ENCODE results near the gene HOXD9. TPM values are rescaled to one million over a fixed set of nuclear protein-coding genes. Genes with fewer than 3 reads are reported as not detected.

The HOXD9 gene
- total and polyA plus RNA-seq, 2 of the 8 experiments (the other 6 are each of a cell fraction or from before 2014, with no cell fraction given), result not detected

DNA sequence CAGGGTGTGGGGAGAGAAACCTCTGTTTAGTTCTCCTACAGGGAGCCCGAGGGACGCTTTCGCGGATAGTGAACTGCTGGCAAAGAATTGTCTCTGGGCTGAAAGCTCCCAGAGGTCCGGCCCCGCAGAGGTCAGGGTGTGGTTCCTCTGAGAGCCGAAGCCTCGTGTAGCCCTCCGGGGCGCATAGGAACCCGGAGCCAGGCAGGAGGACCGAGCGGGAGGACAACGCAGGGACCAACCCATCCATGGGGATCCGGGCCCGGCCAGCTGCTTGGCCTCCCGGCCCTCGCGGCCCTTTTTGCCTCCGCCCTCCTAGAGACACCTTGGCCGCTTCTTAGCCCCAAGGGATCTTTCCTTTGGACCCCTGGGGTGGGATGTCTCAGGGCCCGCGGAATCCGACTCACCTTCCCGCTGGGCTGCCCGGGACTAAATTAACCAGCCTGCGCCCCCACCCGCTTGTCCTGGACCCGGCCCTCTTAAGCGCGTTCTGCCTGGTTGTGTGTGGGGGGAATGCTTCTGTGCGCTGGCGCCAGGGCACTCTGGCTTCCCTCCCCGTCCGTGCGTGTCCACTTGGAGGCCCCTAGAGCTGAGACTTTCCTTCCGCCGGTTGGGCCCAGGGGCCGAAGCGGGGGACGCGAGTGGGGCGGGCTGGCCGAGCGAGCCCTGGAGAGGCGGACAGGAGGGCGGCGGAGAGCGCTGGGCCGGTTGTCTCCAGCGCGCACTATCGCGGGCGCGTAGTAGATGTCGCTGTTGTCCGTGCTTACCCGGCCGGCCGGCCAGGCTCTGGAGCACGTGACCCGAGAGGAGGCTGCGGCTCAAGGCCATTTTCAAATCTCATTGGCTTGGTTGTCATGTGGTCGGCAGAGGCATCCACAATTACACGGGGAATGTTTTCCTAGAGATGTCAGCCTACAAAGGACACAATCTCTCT lies 6.4 kb upstream of the HOXD9 start, which contains the start of gene HOXD10:
Gene HOXD10, plus strand, starts transcription at position 896 of the 931 bp plus-strand sequence. CDS start 56 bp downstream, outside the sequence.
- FAIRE-seq (no peak), DNase-seq (ENCODE audit: low read depth in 1 of 2, low spot score in 2 of 2) (peak in 1 of 2 experiments; percentile 82)
- H3K23me2 ChIP-seq (ENCODE audit: low read depth, low read length), result no peaks in the 10 kb centered on the region; the same call in 1 of the 2 replicates
- peak within 1 kb of the TSS; percentile 37 to 60 for H3K4me2 ChIP-seq (ENCODE audit: insufficient read depth in 1 of 2, low read depth in 2 of 2, low read length in 2 of 2)
- H3K56ac ChIP-seq (replicated peaks; ENCODE audit: insufficient read length, low read depth, low read length), result no peak within 1 kb of the TSS
- H4K8ac ChIP-seq (ENCODE audit: extremely low read depth, insufficient read depth, low read length), result no peak within 1 kb of the TSS; the same call in 1 of the 2 replicates
- H3K79me1 ChIP-seq (ENCODE audit: low read depth, low read length), result no peaks in the 10 kb centered on the region
- H3K14ac ChIP-seq (ENCODE audit: insufficient read length), result no peak within 1 kb of the TSS
- H3K36me3 ChIP-seq (ENCODE audit: control insufficient read depth in 2 of 4, insufficient read depth in 4 of 4, low read length in 3 of 4), result peaks cover 0 to 13% (median 0%) of the 10 kb centered on the region in 4 experiments; a peak in 1 of 8 replicates
- H2BK12ac ChIP-seq (ENCODE audit: low read depth, low read length), result no peak within 1 kb of the TSS
- POLR2A ChIA-PET (ENCODE audit: partially characterized antibody), result no interaction called here
- H4K5ac ChIP-seq (ENCODE audit: insufficient read length, low read depth, low read length), result no peak within 1 kb of the TSS
- CTCF ChIA-PET (ENCODE audit: partially characterized antibody), result interaction anchor here (0.8 to 5.1 kb wide), 6 partner anchors 11 to 45 kb away, joined by 3 to 19 read pairs (median 5); no protein-coding TSS in a partner anchor
- peak within 1 kb of the TSS in 3 of 4 experiments; percentile 6 to 44 (median 23); a peak in 3 of 8 replicates for H3K4me3 ChIP-seq (ENCODE audit: extremely low read depth in 1 of 4, insufficient read depth in 2 of 4, low read depth in 3 of 4, low read length in 4 of 4)
- peaks cover 0 to 16% of the 10 kb centered on the region in 2 experiments; a peak in 2 of 4 replicates for H3K9me3 ChIP-seq (ENCODE audit: insufficient read depth in 2 of 2, low read depth in 1 of 2, low read length in 1 of 2)
- peaks cover 92 to 100% (median 99%) of the 10 kb centered on the region in 4 experiments for H3K27me3 ChIP-seq (replicated peaks in 1 of 4; ENCODE audit: control insufficient read depth in 3 of 4, extremely low read depth in 1 of 4, insufficient read depth in 3 of 4, low read length in 3 of 4)
- peaks cover 0 to 5% (median under 1%) of the 10 kb centered on the region in 4 experiments; a peak in 4 of 7 replicates for H3K4me1 ChIP-seq (replicated peaks in 1 of 4; ENCODE audit: control insufficient read depth in 3 of 4, insufficient read depth in 4 of 4, low read length in 3 of 4)
- H3K23ac ChIP-seq (ENCODE audit: insufficient read length), result no peak within 1 kb of the TSS
- no peak within 1 kb of the TSS for H2AFZ ChIP-seq (ENCODE audit: low read length)
- no peak within 1 kb of the TSS for H4K91ac ChIP-seq (replicated peaks; ENCODE audit: insufficient read length, low read length)
- H3K18ac ChIP-seq (ENCODE audit: extremely low read depth, low read length), result no peak within 1 kb of the TSS; the same call in 1 of the 2 replicates
- no peak within 1 kb of the TSS for H2AK5ac ChIP-seq (ENCODE audit: low read depth, low read length)
- H3K9ac ChIP-seq (replicated peaks in 1 of 4; ENCODE audit: extremely low read depth in 1 of 4, low read depth in 3 of 4, low read length in 3 of 4), result no peak within 1 kb of the TSS
- no peak within 1 kb of the TSS for H3K4ac ChIP-seq (replicated peaks; ENCODE audit: insufficient read length, low read depth, low read length)
- no peak within 1 kb of the TSS for H2BK20ac ChIP-seq (ENCODE audit: low read length)
- no peak within 1 kb of the TSS for H2BK15ac ChIP-seq (ENCODE audit: low read length)
- H3K27ac ChIP-seq (ENCODE audit: low read depth, low read length), result no peak within 1 kb of the TSS
- WGBS, 2 experiments (ENCODE audit: extremely low coverage in 1 of 2, insufficient coverage in 1 of 2, insufficient read length in 1 of 2, insufficient replicate concordance in 2 of 2, low coverage in 1 of 2, low lambda C conversion rate in 2 of 2, missing lambda C conversion rate in 1 of 2), result 7% methylated on average over 56 of the region's 66 CpGs; no CpG with 5 or more reads in 1 of the 2 experiments
- peaks cover 21 to 34% of the 10 kb centered on the region in 2 experiments for H4K20me1 ChIP-seq (replicated peaks in 1 of 2; ENCODE audit: control insufficient read depth in 1 of 2, insufficient read depth in 2 of 2, low read length in 2 of 2)
- no peak within 1 kb of the TSS for H2BK5ac ChIP-seq (ENCODE audit: low read depth, low read length)
- no peaks in the 10 kb centered on the region for H3K79me2 ChIP-seq (ENCODE audit: control insufficient read depth in 1 of 2, insufficient read depth in 2 of 2, low read length in 2 of 2)
- H2BK120ac ChIP-seq (replicated peaks; ENCODE audit: low read depth, low read length), result no peak within 1 kb of the TSS
- no peak for TF ChIP-seq SP2 (IDR thresholded peaks at IDR 0.05; ENCODE audit: low read length)
- TF ChIP-seq, protein P1, sequence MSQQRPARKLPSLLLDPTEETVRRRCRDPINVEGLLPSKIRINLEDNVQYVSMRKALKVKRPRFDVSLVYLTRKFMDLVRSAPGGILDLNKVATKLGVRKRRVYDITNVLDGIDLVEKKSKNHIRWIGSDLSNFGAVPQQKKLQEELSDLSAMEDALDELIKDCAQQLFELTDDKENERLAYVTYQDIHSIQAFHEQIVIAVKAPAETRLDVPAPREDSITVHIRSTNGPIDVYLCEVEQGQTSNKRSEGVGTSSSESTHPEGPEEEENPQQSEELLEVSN (IDR thresholded peaks at IDR 0.05), result peak; percentile 63
- TF ChIP-seq, protein P2, sequence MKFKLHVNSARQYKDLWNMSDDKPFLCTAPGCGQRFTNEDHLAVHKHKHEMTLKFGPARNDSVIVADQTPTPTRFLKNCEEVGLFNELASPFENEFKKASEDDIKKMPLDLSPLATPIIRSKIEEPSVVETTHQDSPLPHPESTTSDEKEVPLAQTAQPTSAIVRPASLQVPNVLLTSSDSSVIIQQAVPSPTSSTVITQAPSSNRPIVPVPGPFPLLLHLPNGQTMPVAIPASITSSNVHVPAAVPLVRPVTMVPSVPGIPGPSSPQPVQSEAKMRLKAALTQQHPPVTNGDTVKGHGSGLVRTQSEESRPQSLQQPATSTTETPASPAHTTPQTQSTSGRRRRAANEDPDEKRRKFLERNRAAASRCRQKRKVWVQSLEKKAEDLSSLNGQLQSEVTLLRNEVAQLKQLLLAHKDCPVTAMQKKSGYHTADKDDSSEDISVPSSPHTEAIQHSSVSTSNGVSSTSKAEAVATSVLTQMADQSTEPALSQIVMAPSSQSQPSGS (IDR thresholded peaks at IDR 0.05; ENCODE audit: low read length), result no peak
- peak; percentile 17; the same call in 1 of the 2 replicates for TF ChIP-seq CBX8 (IDR thresholded peaks at IDR 0.05; ENCODE audit: borderline replicate concordance, low read depth, low read length)
- TF ChIP-seq EGR1 (IDR thresholded peaks at IDR 0.05; ENCODE audit: borderline replicate concordance, low read depth, low read length), result no peak
- TF ChIP-seq CREB1 (IDR thresholded peaks at IDR 0.05), result peak; percentile 70
- TF ChIP-seq ASH2L (IDR thresholded peaks at IDR 0.05; ENCODE audit: low read length), result peak; percentile 29
- peak; percentile 86 for TF ChIP-seq EZH2 (IDR thresholded peaks at IDR 0.05; ENCODE audit: low read depth, low read length, severe bottlenecking)
